Kidney (tissue), 14 donors: Measurements from ENCODE around the gene ME3. TPM values are rescaled to one million over a fixed set of nuclear protein-coding genes. Genes with fewer than 3 reads are reported as not detected.

ENCODE experiments used
- DNase-seq, 5 donors: peaks; one replicate each; pipeline ENCODE4 v3.0.0-alpha.2; 2013 to 2020
- FAIRE-seq: peaks from 2 replicates; lab custom pipeline; 2012; peaks lifted over from hg19 to GRCh38; lab: Jason Lieb, UNC
- H3K27ac ChIP-seq, 2 donors: one replicate each; pipeline ENCODE4 v1.7.0; 2013; ENCODE audit warnings: low read depth in 2 of 2, low read length in 2 of 2, inconsistent platforms in 1 of 2
- H3K27me3 ChIP-seq: one replicate; pipeline ENCODE4 v1.7.1; 2013; ENCODE audit warnings: low read length, inconsistent platforms; ENCODE audit not compliant: control insufficient read depth, insufficient read depth
- H3K36me3 ChIP-seq, 3 donors: one replicate each; pipeline versions ENCODE4 v1.7.0 to v1.7.1; 2013; ENCODE audit warnings: low read length in 3 of 3, control low read depth in 1 of 3, inconsistent platforms in 1 of 3; ENCODE audit not compliant: insufficient read depth in 3 of 3, control insufficient read depth in 2 of 3
- H3K4me1 ChIP-seq, 3 donors: one replicate each; pipeline versions ENCODE4 v1.7.0 to v1.7.1; 2013; ENCODE audit warnings: low read length in 3 of 3, inconsistent platforms in 1 of 3, low read depth in 1 of 3; ENCODE audit not compliant: control insufficient read depth in 2 of 3, insufficient read depth in 2 of 3
- H3K4me3 ChIP-seq, 3 donors: one replicate each; pipeline versions ENCODE4 v1.7.0 to v1.8.1; 2013; ENCODE audit warnings: low read length in 3 of 3, control low read depth in 1 of 3, inconsistent platforms in 1 of 3
- H3K9ac ChIP-seq, 3 donors: one replicate each; pipeline versions ENCODE4 v1.7.0 to v1.7.1; 2013; ENCODE audit warnings: low read length in 3 of 3, control low read depth in 1 of 3, inconsistent platforms in 1 of 3
- H3K9me3 ChIP-seq, 3 donors: one replicate each; pipeline versions ENCODE4 v1.7.0 to v1.7.1; 2013; ENCODE audit warnings: low read length in 3 of 3, control low read depth in 1 of 3, inconsistent platforms in 1 of 3; ENCODE audit not compliant: control insufficient read depth in 2 of 3, insufficient read depth in 1 of 3
- intact Hi-C: fragments of 100-400 bp; cut with DNase I; formaldehyde crosslinking; loops from one replicate; pipeline ENCODE4 v1.11.1; 2022
- polyA plus RNA-seq: library from polyadenylated mRNA; stranded (reverse); fragments of 350-450 nt; fragmentation: Illumina TruSeq; extraction: RNeasy Lipid Tissue Mini Kit (QIAGEN cat#74804); gene quantifications from one replicate; pipeline ENCODE4 v1.2.3, GENCODE V29; 2014; ENCODE audit warnings: low read depth, low replicate concordance; ENCODE audit not compliant: insufficient read depth
- total RNA-seq: library from RNA; stranded (reverse); fragmentation: NEBNext Ultra II Directional; extraction: Animal tissue kit (Norgen Biotek cat#: 25700); gene quantifications from one replicate; pipeline ENCODE4 v1.2.1, GENCODE V29; 2021
- TF ChIP-seq, protein P1 (sequence below): IDR thresholded peaks from 3 replicates; pipeline ENCODE4 v1.5.1; 2012; ENCODE audit warnings: mild to moderate bottlenecking, moderate library complexity, borderline replicate concordance; ENCODE audit not compliant: insufficient read depth; ENCODE audit errors: extremely low read depth
- donor health status: control.
- donor health status: control.
- donor health status: control.
- donor health status: control.
- donor health status: control.
- donor health status: DM: yes; HTN: yes; CAD: no.
- donor health status: Normal renal cell carcinoma (clear cell type).

The ME3 gene
- total and polyA plus RNA-seq, 2 donors from 2014 or later = 13.2 to 32.2 TPM

DNA sequence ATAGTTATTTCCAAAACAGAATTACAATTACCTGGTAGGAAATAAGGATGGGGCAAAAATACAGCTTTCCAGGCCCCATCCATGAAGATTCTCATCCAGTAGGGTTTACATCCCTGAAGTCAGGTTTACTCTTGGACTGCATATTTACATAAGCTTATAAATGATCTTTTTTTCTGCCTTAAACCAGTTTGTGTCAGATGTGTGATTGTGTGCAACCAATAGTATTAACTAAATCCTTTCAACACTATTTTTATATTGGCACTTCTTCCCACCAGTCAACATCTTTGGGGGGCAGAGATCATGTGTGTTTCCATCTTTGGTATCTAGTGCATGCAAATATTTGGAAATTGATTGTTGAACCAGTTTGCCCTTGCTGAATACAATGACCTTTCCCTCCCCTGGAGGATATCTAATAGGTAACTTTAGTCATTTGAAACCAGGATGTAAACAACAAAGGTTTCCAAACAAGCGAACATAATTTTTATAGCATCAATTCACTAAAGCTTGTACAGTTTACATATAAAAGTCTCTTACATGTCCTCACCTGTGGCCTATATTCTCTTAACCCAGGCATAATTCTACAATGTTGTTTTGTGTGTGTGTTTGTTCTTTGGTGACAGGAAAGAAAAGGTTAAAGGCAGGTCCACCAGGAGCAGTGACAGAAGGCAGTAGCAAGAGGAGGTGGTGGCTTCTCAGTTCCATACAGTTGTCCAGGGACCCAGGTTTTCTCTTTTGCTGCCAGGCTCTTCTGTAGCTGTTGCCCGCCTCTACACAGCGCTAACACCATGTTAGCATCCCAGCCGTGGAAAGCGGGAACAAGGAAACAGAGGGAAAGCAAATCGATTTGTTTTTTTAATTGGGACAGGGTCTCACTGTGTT, 1.7 kb upstream of the ME3 start:
- Histone ChIP-seq H3K27me3 (no peaks in the 10 kb centered on the region), H3K9ac (no peak overlapping the region), H3K4me1 (peaks cover 0 to 8% (median 5%) of the 10 kb centered on the region in 3 donors), H3K27ac (peak overlapping the region; percentile 40 to 58), H3K9me3 (no peaks in the 10 kb centered on the region), H3K4me3 (no peak overlapping the region), H3K36me3 (no peaks in the 10 kb centered on the region)
- DNase-seq (no peak), FAIRE-seq (no peak)
- intact Hi-C loops = no loop called here
- TF ChIP-seq, protein P1, sequence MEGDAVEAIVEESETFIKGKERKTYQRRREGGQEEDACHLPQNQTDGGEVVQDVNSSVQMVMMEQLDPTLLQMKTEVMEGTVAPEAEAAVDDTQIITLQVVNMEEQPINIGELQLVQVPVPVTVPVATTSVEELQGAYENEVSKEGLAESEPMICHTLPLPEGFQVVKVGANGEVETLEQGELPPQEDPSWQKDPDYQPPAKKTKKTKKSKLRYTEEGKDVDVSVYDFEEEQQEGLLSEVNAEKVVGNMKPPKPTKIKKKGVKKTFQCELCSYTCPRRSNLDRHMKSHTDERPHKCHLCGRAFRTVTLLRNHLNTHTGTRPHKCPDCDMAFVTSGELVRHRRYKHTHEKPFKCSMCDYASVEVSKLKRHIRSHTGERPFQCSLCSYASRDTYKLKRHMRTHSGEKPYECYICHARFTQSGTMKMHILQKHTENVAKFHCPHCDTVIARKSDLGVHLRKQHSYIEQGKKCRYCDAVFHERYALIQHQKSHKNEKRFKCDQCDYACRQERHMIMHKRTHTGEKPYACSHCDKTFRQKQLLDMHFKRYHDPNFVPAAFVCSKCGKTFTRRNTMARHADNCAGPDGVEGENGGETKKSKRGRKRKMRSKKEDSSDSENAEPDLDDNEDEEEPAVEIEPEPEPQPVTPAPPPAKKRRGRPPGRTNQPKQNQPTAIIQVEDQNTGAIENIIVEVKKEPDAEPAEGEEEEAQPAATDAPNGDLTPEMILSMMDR = no peak

DNA sequence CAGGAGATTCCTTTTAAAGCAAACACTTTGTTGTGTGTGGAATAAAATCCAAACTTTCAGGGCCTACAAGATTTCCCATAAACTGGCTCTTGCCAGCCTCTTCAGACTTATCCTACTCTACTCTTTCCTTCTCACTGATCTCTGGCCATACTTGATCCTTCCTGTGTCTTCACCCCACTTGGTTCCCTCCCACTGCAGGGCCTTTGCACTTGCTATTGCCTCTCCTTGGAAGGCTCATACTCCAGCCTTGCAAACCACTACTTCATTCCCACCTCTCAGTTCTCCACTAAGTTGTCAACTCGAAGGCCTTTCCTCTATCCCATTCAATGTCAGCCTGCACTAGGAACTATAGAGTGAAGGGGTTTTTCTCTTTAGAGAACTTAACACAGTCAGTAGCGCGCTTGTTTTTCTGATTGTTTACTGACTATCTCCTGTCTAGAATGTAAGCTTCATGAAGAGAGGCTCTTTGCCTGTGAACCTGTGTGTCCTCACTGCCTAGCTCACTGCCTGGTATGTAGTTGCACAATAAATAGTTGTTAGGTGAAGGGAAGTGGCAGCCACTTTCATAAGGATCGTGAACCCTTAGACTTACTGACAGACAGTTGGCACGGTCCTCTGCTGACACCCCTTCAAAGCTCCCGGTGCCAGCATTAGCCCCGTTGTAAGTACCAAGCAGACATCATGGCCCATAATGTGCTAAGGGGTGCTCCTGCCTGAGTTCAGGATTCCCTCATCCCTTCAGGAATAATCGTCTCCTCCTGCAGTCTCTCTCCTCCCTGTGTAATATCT, 833 bp upstream of the ME3 start:
- Histone ChIP-seq H3K9me3 (no peaks in the 10 kb centered on the region), H3K4me3 (peak overlapping the region in 1 of 3 donors; percentile 79), H3K4me1 (peaks cover 0 to 8% (median 5%) of the 10 kb centered on the region in 3 donors), H3K36me3 (no peaks in the 10 kb centered on the region), H3K9ac (peak overlapping the region in 1 of 3 donors; percentile 89), H3K27ac (peak overlapping the region; percentile 94 to 96), H3K27me3 (no peaks in the 10 kb centered on the region)
- intact Hi-C loops = no loop called here
- TF ChIP-seq, protein P1 = no peak
- no peak for DNase-seq
- FAIRE-seq = no peak

DNA sequence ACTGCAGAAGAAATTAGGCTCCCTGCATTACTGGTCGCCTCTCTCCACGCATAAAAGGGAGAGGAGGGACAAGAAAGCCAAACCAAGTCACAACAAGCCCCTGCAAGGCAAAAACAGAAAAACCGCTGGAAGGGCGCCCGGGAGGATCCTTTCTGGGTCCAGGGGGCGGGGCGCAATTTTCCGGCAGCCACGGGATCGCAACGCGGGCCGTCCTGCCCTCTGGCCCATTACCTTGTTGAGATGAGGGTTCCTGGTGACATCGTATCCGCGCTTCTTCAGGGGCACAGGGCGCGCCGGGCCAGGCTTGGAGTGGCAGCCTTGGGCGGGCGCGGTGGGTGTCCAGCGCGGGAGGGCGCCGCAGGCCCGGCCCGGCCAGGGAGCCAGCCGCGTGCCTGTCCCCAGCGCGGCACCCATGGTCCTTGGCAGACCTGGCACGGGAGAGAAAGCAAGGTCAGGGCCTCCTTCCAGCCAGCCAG, 847 bp downstream of the ME3 start:
- H3K36me3 ChIP-seq = no peaks in the 10 kb centered on the region
- H3K27ac ChIP-seq = peak overlapping the region; percentile 94 to 96
- peaks cover 0 to 8% (median 5%) of the 10 kb centered on the region in 3 donors for H3K4me1 ChIP-seq
- H3K27me3 ChIP-seq = no peaks in the 10 kb centered on the region
- H3K4me3 ChIP-seq = peak overlapping the region; percentile 65 to 84 (median 79)
- H3K9me3 ChIP-seq = no peaks in the 10 kb centered on the region
- DNase-seq (peak in 4 of 5 donors; percentile 43 to 90 (median 66)), FAIRE-seq (no peak)
- intact Hi-C loops = no loop called here
- H3K9ac ChIP-seq = peak overlapping the region; percentile 9 to 90 (median 89)
- TF ChIP-seq, protein P1 = no peak
